Central memory CD4-positive, alpha-beta T cell (primary cell): ENCODE measurements around the gene GSK3B.

Source experiments
- DNase-seq: peaks from one replicate; pipeline ENCODE4 v3.0.0; 2022

The GSK3B gene

DNA sequence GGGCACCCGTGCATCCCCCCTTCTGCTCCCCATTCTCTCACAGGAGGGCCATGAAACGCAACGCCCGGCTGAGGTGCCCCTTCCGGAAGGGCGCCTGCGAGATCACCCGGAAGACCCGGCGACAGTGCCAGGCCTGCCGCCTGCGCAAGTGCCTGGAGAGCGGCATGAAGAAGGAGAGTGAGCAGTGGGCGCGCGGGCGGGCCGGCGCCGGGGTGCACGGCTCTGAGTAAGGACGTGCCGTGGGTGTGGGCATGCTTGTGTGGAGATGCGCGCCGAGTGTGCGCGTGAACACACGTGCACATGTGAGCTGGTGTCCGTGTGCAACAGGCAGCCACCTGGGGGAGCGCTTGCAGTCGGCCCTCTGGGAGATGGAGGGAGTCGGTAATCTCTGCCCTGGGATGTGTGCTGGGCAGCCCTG is 284.2 kb downstream of the GSK3B start:
- peak; percentile 35 for DNase-seq

DNA sequence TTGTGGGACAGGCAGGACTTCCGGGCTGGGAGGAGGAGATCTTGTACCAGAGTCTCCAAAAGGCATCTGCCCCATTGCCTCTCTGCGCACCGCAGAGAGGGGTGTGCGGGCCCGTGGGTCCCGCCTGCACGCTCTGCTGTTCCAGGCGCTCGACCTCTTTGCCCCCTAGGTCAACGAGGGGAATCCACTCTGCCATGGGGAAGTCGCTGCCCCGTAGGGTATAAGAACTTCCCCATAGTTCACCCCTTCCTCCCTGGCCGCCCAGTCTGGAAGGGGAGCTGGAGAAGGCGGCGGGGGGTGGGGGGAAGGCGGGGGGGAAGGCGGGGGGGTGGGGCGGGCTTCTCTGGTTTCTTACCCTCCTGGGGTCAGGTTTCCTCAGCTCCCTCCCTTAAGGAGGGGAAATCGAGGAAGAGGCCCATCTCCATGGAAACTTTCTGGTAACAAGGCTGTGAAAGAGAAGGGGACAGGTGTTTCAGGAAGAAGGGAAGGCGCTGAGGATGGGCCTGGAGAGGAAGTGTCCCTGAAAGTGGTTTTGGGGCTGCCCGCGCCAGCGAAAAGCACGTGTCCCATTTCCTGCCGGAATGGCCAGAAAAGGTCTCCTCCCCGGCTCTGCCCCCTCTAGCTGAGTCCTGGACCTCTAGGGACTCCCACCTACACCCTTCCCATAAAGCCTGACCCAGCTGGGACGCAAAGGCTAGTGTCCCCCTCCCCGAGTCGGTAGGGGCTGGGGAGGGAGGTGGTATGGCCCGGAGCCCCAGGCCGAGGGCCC is 284.8 kb downstream of the GSK3B start:
- DNase-seq = no peak

DNA sequence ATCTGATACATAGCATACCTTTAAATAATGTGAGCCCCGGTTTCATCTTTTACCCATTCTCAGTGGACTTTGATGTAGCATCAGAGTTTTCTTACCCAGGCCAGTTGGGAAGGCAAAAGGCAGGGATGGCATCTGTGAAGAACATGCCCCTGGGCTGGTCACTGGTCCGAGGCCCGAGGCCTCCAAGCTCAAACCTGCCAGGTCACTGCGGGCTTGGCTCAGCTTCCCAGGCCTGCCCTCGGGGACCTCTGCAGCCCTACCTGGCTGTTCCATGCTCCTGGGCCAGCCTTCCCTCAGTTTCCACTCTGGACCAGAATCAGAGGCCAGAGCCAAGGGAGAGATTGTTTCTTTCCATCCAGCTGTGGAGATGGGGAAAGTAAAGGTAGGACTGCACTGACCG is 285.4 kb downstream of the GSK3B start:
- no peak for DNase-seq

DNA sequence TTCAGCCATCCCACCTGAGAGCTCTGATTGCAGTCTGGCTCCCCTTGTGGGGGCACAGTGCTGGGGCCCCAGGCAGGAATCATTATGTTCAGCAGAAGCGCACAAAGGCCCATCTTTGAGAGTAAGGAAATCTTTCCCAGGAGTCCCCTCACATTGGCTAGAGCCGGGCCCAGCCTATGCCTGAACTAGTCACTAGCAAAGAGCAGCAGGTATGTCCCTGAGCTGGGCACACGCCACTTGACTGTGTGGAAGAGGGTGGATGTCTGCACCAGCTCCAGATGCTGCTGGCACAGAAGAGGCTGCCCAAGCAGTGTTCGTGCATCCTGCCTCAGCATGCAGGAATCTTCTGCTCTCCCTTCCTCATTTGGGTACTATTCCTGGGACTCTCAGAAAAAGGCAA is 286.0 kb downstream of the GSK3B start:
- DNase-seq = no peak

DNA sequence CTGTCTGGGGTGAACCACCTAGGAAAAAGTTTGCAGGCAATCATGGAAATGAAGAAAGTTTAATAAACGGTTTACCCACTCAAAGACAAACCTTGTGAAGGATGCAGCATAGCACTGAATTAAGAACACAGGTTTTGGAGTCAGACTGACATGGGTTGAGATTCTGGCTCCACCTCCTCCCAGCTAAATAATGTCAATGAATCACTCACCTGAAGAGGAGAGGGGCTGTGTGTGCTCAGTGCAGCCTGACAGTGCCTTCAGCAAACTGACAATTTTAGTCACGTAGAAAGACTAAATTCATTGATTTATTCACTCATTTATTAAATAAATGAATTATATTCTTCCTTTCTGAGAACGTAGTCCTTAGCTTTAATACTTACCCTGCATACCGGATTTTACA is 293.4 kb downstream of the GSK3B start:
- DNase-seq = no peak

DNA sequence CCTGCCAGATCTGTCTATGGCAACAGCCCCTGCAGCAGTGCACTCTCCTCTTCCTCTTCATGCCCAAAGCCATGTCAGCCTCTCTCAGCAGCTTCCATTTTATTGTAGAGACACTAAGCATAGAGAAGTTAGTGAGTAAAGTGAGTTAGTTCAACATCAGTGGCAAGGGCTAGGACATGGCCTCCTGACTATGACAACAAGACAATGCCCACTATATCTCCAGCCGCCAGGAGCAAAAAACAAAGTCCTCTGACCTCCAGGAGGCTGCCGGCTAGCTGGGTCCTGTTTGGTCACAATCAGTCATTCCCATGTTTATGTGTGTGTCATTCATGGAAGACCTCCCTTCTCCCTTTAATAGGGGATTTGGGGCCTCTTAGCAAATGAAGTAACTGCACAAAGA is 297.5 kb downstream of the GSK3B start:
- DNase-seq = no peak

DNA sequence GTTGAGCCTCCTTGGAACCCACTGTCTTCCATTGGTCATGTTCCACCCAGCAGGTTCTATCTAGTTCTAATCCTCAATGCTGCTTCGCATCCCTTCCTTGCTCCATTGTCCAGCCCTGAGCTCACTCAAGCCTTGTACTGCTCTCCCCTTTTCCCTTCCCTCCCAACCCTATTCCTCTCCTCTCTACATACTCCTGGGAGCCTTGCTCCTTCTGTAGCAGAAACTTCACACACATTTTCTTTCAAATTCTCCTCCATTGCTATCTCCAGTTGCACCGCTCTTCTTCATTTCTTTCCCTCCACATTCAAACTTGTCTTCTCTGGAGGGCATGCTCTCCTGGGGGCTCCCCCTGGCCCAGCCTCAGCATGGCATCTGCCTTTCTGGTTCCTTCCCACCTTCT is 297.9 kb downstream of the GSK3B start:
- DNase-seq = no peak

DNA sequence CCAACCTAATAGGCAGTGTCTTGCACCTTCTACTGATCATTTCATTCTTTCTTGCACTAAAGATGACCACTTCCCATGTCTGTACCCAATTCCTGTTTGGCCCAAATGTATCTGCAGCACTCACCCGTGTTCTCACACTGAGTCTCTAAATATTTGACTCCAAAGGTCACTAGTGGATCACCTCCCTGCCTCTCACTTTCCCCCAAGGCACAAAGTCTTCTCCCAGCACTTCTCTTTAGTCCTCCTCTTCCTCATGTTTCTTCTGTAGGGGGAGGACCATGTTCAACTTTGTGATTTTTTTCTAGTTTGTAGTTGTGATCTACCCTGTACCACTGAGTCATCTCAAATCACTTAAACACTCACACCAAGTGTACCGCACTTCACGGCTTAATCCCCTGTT is 298.4 kb downstream of the GSK3B start:
- no peak for DNase-seq

DNA sequence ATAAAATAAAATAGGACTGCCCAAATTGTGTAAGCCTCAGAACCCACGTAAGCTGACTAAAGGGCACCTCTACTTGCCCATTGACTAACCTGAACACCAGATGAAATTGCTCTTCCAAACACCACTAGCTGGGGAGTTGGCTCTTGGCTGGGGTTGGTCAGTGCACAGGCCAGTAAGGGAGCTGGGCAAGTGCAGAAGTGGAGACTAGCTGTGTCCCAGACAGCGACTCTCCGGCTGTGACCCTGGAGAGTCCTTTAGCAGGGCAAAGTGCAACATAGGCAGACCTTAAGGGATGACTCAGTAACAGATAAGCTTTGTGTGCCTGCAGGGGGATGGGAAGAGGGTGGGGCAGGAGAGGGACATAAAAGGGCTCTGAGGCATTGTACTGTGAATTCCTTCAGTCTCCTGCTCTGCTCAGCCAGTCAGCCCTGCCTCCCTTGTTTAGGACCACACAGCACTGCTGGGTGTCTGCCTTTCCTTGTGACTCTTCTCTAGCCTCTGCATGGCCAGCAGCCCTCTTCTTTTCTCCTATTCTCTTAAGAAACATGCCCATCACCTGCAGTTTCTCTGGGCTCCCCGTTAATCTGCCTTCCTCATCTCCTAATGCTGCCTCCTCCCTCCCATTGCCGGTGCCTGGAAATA is 299.2 kb downstream of the GSK3B start:
- DNase-seq = no peak

DNA sequence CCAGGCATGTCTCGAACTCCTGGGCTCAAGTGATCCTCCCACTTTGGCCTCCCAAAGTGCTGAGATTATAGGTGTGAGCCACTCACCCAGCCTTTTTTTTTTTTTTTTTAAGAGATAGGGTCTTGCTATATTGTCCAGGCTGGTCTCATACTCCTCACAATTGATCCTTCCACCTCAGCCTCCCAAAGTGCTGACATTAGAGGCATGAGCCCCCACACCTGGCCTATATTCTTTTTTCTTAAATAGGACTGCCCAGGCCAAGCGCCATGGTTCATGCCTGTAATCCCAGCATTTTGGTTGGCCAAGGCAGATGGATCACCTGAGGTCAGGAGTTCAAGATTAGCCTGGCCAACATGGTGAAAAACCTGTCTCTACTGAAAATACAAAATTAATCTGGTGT is 299.8 kb downstream of the GSK3B start:
- DNase-seq = no peak

DNA sequence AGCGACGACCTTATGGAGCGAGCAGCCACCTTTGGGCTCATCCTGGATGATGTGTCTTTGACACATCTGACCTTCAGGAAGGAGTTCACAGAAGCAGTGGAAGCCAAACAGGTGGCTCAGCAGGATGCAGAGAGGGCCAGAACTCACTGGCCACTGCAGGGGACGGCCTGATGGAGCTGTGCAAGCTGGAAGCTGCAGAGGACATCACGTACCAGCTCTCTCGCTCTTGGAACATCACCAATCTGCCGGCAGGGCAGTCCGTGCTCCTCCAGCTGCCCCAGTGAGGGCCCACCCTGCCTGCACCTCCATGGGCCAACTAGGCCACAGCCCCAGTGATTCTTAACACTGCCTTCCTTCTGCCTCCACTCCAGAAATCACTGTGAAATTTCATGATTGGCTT is 302.0 kb downstream of the GSK3B start:
- no peak for DNase-seq

DNA sequence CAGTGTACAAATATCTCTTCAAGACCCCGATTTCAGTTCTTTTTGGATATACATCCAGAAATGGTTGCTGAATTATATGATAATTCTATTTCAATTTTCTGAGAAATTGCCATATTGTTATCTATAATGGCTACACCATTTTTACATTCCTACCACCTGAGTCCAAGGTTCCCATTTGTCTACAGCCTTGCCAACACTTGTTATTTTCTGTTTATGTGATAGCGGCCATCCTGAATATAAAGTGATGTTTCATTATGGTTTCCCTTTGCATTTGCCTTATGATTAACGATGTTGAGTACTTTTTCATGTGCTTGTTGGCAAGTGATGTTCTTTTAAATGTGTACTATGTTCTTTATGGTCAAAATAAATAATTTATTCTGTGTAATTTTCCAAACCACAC is 303.9 kb downstream of the GSK3B start:
- DNase-seq = no peak

DNA sequence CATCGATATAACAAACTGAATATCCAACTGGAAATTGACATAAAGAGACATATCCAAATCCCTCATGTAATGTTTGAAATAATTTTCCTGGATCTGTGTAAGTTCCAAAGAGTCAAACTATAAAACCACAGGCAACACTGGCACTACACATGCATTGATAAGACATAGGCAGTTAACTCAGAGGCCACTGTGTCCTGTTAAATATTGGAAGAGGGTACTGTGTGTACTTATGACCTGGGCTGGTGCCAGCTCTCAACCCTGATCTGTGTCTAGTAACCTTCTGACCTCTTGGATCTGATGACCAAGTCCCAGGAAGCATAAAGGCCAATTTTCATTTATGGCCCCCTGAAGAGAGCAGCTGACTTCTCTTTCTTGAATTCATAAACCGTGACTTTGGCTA is 307.8 kb downstream of the GSK3B start:
- DNase-seq = no peak

DNA sequence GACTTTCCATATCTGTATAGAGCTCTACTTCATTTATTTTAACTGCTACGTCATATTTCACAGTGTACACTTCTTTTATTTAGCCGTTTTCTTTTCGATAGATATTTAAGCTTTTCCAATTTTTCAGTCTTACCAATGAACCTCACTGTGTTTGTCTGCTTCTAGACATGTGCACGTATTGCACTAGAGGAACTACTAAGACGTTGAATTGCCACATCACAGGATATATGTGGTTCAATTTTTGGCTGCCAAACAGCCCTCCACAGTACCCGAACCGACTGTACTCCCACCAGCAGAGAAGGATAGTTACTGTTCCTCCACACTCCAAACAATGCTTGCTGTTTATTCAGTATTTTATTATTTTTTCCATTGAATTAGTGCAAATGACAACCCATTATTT is 310.4 kb downstream of the GSK3B start:
- no peak for DNase-seq

DNA sequence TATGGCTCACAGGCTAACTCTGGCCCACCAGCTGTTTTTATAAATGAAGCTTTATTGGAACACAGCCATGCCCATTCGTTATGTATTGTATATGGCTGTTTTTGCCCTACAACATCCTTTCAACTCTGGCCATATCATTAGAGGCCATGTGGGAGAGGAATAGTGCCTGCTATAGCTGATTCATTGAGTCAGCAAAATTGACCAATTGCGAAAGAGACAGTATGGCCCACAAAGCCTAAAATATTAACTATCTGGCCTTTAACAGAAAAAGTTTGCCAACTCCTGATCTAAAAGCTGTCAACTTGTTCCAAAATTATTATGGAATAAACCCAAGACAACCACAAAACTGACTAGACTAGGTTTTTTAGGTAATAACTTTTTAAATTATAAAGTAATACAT is 311.0 kb downstream of the GSK3B start:
- no peak for DNase-seq

DNA sequence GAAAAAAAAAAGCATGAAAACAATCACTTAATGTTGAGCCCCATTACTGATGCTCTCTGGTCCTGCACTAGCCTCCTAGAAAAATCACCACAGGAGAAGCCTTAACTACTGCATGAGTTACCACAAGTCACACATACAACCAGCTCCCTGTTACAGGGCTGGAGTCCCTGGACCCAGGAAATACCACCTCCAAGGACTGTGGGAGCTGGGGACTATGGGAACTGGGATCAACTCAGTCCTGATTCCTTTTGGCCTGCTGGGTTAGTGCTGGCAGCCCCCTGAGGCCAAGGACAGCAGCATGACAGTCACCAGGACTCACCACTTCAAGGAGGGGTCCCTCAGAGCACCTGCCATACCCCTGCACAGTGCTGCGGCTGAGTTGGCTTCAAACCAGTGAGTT is 311.8 kb downstream of the GSK3B start:
- no peak for DNase-seq

DNA sequence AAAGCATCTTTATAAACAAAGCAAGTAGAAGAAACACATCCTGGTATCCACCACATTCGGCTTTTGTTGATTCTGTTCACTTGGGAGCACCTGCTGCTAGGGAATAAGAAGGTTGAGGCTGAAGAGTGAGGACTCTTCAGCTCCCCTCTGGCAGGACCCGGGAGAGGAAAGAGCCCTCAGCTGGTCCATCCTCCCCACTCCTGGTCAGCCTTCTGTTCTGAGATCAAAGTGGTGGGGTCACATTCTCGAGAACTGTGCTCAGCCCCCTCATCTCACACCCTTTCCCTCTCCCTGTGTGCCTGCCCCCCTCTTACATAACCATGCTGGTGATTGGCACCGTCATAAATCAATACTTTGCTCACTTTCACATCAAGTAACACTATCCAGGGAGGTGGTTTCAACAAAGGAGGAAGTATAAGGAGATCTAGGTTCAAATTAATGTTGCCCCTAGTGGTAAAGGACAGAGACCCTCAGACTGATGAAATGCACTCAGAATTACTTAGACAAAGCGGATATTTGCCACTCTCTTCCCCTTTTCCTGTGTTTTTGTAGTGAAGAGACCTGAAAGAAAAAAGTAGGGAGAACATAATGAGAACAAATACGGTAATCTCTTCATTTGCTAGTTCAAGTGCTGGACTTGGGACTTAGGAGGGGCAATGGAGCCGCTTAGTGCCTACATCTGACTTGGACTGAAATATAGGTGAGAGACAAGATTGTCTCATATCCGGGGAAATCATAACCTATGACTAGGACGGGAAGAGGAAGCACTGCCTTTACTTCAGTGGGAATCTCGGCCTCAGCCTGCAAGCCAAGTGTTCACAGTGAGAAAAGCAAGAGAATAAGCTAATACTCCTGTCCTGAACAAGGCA is 312.7 kb downstream of the GSK3B start, which contains the start of gene NR1I2:
NR1I2 (plus strand) TSS at position 772 of the 869 bp plus-strand sequence.
- no peak for DNase-seq

DNA sequence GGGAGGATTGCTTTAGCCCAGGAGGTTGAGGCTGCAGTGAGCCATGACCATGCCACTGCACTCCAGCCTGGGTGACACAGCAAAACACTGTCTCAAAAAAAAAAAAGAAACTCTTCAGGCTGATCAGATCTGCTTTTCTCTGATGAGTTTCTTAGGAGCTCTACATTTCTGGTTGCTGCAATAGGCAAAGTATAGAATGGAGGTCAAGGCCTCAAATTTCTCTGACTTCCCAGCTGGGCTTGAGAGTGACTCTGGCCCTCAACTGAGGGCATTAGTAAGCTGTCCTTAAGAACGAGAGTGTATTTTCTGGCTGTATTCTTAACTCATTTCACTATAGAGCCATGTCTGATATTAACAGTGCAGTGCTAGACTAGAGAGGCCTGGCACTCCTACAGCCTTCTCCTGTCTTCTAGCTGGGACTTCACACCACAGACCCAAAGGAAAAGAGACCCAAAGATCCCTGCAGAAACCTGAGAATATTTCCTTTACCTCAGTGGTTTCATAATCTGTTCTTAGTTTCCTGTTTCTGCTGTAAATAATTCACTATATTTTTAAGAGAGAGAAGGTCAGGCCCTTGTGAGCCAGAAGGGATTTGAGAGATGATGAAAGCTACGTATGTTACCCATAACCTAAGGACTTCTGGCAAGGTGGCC is 314.4 kb downstream of the GSK3B start:
- DNase-seq = no peak

DNA sequence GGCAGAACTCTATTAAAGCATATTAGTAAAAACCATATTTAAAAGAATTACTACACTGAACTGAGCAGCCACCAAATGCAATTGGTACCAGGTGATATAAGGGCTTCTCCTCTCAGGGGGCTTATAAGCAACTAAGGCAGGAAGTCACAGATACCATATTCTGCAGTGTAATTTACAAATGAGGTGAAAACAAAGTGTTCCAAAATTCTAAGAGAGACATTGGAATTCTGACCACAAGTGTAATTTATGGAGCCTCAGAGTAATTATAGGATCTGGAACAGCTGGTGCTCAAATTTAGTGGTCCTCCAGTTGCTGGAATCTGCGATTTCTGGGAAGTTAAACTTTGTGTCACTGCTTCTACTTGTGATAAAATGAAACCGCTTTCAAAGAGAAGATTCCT is 315.4 kb downstream of the GSK3B start:
- DNase-seq = no peak

DNA sequence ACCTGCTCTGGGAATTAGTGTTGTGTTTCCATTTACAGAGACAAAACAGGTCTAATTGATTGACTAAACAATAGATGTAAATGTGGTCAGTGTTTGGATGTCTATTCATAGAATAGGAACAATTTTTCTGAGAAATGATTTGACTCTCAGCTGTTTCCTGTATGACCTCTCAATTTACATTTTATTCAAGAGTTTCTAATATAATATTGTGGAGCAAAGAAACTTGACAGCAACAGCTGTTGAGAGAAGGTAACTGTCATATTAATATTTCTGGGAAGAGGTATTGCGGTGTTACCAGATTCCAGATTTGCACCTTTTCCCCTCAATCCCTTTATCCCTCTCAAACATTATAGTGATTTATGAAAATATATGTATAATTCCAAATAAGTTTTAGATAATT is 316.1 kb downstream of the GSK3B start:
- DNase-seq = no peak

DNA sequence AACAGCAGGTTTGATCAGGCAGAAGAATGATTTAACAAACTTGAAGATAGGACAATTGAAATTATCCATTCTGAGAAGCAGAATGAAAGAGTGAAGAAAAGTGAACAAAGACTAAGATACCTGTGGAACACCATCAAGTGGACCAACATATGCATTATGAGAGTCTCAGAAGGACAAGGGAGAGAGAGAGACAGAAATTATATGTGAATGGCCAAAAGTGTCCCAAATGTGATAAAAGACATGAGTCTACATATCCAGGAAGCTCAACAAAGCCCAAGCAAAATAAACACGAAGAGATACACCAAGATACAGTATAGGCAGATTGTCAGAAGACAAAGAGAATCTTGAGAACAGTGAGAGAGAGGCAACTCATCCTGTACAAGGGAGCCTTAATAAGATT is 317.9 kb downstream of the GSK3B start:
- no peak for DNase-seq

DNA sequence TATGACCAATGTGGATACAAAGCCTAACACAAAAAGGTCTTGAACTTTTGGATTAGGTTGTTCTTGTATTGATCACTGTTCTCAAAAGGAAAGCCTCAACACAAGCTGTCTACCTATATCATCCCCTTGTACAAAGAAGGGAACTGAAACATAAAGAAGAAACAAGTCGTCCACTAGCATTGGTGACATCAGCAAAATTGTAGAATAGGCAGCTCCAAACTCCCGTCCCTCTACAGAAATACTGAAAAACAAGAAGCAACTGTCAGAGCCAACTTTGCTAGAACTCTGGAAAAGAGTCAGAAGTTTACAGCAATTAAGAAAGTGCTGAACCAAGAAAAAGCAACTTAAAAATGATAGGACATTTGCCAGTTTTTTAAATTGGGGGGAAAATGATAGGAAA is 319.8 kb downstream of the GSK3B start:
- DNase-seq = no peak
